Measurements from ENCODE around the gene SMIM33.

The SMIM33 gene

GRCh38 chr5:139446956-139447779, 23.6 kb upstream of the SMIM33 start:
- no peak for TF ChIP-seq CTCF (IDR thresholded peaks at IDR 0.05; ENCODE audit: borderline replicate concordance, control extremely low read depth, extremely low read depth, insufficient read depth, missing control alignments)
- in situ Hi-C loops (cut with MboI; ENCODE audit: low sequenced_read_pairs, unreplicated experiment) = no loop called here
- no peak for DNase-seq (ENCODE audit: low spot score)

DNA sequence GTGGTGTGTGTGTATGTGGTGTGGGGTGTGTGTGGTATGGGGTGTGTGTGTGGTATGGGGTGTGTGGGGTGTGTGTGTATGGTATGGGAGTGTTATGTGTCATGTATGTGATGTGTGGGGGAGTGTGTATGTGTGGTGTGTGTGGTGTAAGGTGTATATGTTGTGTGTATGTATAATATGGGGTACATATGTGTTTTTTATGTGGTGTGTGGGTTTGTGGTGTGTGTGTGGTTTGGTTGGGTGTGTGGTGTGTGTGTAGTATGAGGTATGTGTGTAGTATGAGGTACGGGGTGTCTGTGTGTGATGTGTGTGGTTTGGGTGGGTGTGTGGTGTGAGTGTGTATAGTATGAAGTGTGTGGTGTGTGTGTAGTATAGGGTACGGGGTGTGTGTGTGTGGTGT, 19.6 kb upstream of the SMIM33 start:
- DNase-seq (ENCODE audit: low spot score) = no peak
- in situ Hi-C loops (cut with MboI; ENCODE audit: low sequenced_read_pairs, unreplicated experiment) = no loop called here
- TF ChIP-seq CTCF (IDR thresholded peaks at IDR 0.05; ENCODE audit: borderline replicate concordance, control extremely low read depth, extremely low read depth, insufficient read depth, missing control alignments) = no peak

DNA sequence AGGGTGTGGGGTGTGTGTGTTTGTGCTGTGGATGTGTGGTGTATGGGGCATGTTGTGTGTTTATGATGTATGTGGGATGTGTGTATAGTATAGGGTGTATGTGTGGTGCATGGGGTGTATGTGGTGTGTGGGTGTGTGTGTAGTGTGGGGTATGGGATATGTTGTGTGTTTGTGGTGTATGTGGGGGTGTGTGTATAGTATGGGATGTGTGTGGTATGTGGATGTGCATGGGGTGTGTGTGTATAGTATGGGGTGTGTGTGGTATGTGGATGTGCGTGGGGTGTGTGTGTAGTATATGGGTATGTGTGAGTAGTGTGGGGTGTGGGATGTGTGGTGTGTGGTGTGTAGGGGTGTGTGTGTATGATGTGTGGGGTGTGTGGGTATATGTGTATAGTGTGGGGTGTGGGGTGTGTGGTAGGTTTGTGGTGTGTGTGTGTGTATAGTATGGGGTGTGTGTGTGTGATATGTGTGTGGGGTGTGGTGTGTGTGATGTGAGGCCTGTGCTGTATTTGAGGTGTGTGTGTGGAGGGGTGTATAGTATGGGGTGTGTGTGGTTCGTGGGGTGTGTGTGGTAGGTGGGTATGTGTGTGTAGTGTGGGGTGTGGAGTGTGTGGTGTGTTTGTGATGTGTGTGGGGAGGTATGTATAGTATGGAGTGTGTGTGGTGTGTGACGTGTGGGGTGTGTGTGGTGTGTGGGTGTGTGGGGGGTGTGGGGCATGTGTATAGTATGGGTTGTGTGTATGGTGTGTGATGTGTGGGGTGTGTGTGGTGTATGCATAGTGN, 18.7 kb upstream of the SMIM33 start:
- no peak for TF ChIP-seq CTCF (IDR thresholded peaks at IDR 0.05; ENCODE audit: borderline replicate concordance, control extremely low read depth, extremely low read depth, insufficient read depth, missing control alignments)
- no peak for DNase-seq (ENCODE audit: low spot score)

GRCh38 chr5:139453683-139454567, 16.9 kb upstream of the SMIM33 start:
- no peak for TF ChIP-seq CTCF (IDR thresholded peaks at IDR 0.05; ENCODE audit: borderline replicate concordance, control extremely low read depth, extremely low read depth, insufficient read depth, missing control alignments)
- DNase-seq (ENCODE audit: low spot score) = no peak
- in situ Hi-C loops (cut with MboI; ENCODE audit: low sequenced_read_pairs, unreplicated experiment) = no loop called here

More for the DNA sequence above, 18.7 kb upstream of the SMIM33 start:
- in situ Hi-C loops (cut with MboI; ENCODE audit: low sequenced_read_pairs, unreplicated experiment) = no loop called here

GRCh38 chr5:139454568-139455290, 16.1 kb upstream of the SMIM33 start:
- no peak for DNase-seq (ENCODE audit: low spot score)
- in situ Hi-C loops (cut with MboI; ENCODE audit: low sequenced_read_pairs, unreplicated experiment) = no loop called here
- no peak for TF ChIP-seq CTCF (IDR thresholded peaks at IDR 0.05; ENCODE audit: borderline replicate concordance, control extremely low read depth, extremely low read depth, insufficient read depth, missing control alignments)

All from GM13976 (cell line).